ENCODE results near the gene RARG. TPM values are rescaled to one million over a fixed set of nuclear protein-coding genes. Genes with fewer than 3 reads are reported as not detected.

The RARG gene
- total and polyA plus RNA-seq, 2 of the 8 experiments (the other 6 are each of a cell fraction or from before 2014, with no cell fraction given): 68.6 to 68.9 TPM

DNA sequence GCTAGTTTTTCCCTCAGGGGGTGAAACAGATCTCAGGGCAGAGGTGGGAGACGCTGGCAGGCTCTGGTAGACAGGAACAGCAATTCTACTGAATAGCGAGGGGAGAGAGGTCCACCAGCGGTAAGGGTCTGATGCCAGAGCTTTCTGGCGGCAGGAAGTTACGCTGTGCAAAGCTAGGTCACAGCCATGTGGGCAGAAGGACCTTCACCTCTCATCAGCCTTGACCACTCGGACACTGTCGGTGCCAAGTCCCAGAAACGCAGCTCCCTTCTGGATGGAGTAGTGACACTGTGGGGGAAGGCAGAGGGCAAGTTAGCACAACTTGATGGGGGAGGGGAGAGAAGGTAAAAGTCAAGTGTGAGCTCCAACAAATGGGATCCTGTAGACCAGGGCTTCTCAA lies 61.8 kb downstream of the RARG start:
- Histone ChIP-seq H2AFZ (ENCODE audit: low read length) (no peak overlapping the region), H4K20me1 (replicated peaks in 1 of 2; ENCODE audit: control insufficient read depth in 1 of 2, insufficient read depth in 2 of 2, low read length in 2 of 2) (peaks cover 1 to 8% of the 10 kb centered on the region in 2 experiments), H4K8ac (ENCODE audit: extremely low read depth, insufficient read depth, low read length) (no peak overlapping the region; the same call in 1 of the 2 replicates), H3K27ac (ENCODE audit: low read depth, low read length) (no peak overlapping the region), H3K23ac (ENCODE audit: insufficient read length) (no peak overlapping the region), H2AK5ac (ENCODE audit: low read depth, low read length) (no peak overlapping the region), H3K79me2 (ENCODE audit: control insufficient read depth in 1 of 2, insufficient read depth in 2 of 2, low read length in 2 of 2) (no peaks in the 10 kb centered on the region), H3K14ac (ENCODE audit: insufficient read length) (no peak overlapping the region), H2BK12ac (ENCODE audit: low read depth, low read length) (no peak overlapping the region), H4K5ac (ENCODE audit: insufficient read length, low read depth, low read length) (no peak overlapping the region), H2BK5ac (ENCODE audit: low read depth, low read length) (no peak overlapping the region), H3K9ac (replicated peaks in 1 of 4; ENCODE audit: extremely low read depth in 1 of 4, low read depth in 3 of 4, low read length in 3 of 4) (no peak overlapping the region), H3K23me2 (ENCODE audit: low read depth, low read length) (no peaks in the 10 kb centered on the region), H4K91ac (replicated peaks; ENCODE audit: insufficient read length, low read length) (no peak overlapping the region), H3K4ac (replicated peaks; ENCODE audit: insufficient read length, low read depth, low read length) (no peak overlapping the region), H3K79me1 (ENCODE audit: low read depth, low read length) (no peaks in the 10 kb centered on the region), H3K9me3 (ENCODE audit: insufficient read depth in 2 of 2, low read depth in 1 of 2, low read length in 1 of 2) (no peaks in the 10 kb centered on the region), H3K56ac (replicated peaks; ENCODE audit: insufficient read length, low read depth, low read length) (no peak overlapping the region), H3K4me1 (replicated peaks in 1 of 4; ENCODE audit: control insufficient read depth in 3 of 4, insufficient read depth in 4 of 4, low read length in 3 of 4) (peaks cover 0 to 5% (median 3%) of the 10 kb centered on the region in 4 experiments; a peak in 3 of 7 replicates), H3K18ac (ENCODE audit: extremely low read depth, low read length) (no peak overlapping the region), H2BK15ac (ENCODE audit: low read length) (no peak overlapping the region), H3K4me3 (ENCODE audit: extremely low read depth in 1 of 4, insufficient read depth in 2 of 4, low read depth in 3 of 4, low read length in 4 of 4) (no peak overlapping the region), H2BK20ac (ENCODE audit: low read length) (no peak overlapping the region), H2BK120ac (replicated peaks; ENCODE audit: low read depth, low read length) (no peak overlapping the region), H3K27me3 (replicated peaks in 1 of 4; ENCODE audit: control insufficient read depth in 3 of 4, extremely low read depth in 1 of 4, insufficient read depth in 3 of 4, low read length in 3 of 4) (peaks cover 7 to 38% (median 35%) of the 10 kb centered on the region in 4 experiments), H3K36me3 (ENCODE audit: control insufficient read depth in 2 of 4, insufficient read depth in 4 of 4, low read length in 3 of 4) (no peaks in the 10 kb centered on the region), H3K4me2 (ENCODE audit: insufficient read depth in 1 of 2, low read depth in 2 of 2, low read length in 2 of 2) (no peak overlapping the region)
- no peak for FAIRE-seq
- CTCF ChIA-PET (ENCODE audit: partially characterized antibody): interaction anchor here (0.5 to 6.2 kb wide), 9 partner anchors 10 to 149 kb away, joined by 3 to 80 read pairs (median 4); partner anchors contain the start of gene ESPL1
- DNase-seq (ENCODE audit: low read depth in 1 of 2, low spot score in 2 of 2): no peak
- POLR2A ChIA-PET (ENCODE audit: partially characterized antibody): interaction anchor here (0.7 to 2.5 kb wide), 2 partner anchors 11 kb away, joined by 3 to 8 read pairs; partner anchors contain the start of genes CSAD and ZNF740
- 93% methylated on average over 8 of the region's 8 CpGs; no CpG with 5 or more reads in 1 of the 2 experiments for WGBS, 2 experiments (ENCODE audit: extremely low coverage in 1 of 2, insufficient coverage in 1 of 2, insufficient read length in 1 of 2, insufficient replicate concordance in 2 of 2, low coverage in 1 of 2, low lambda C conversion rate in 2 of 2, missing lambda C conversion rate in 1 of 2)
- TF ChIP-seq SIN3A (conservative IDR thresholded peaks at IDR 0.05 in 1 of 2, IDR thresholded peaks at IDR 0.05 in 1 of 2; ENCODE audit: low read depth in 1 of 2, low read length in 2 of 2): no peak
- TF ChIP-seq RAD21 (IDR thresholded peaks at IDR 0.05 in 1 of 2, conservative IDR thresholded peaks at IDR 0.05 in 1 of 2; ENCODE audit: low read depth in 2 of 2, low read length in 2 of 2): no peak
- no peak for TF ChIP-seq EZH2 (IDR thresholded peaks at IDR 0.05; ENCODE audit: low read depth, low read length, severe bottlenecking)
- TF ChIP-seq POLR2AphosphoS5 (IDR thresholded peaks at IDR 0.05; ENCODE audit: low read depth, low read length): no peak
- no peak for TF ChIP-seq ZNF274 (IDR thresholded peaks at IDR 0.05; ENCODE audit: borderline replicate concordance, extremely low read depth, low read length)
- TF ChIP-seq GABPA (IDR thresholded peaks at IDR 0.05; ENCODE audit: borderline replicate concordance, insufficient read depth, low read length): no peak
- no peak for TF ChIP-seq HDAC2 (IDR thresholded peaks at IDR 0.05; ENCODE audit: borderline replicate concordance in 1 of 2, low read depth in 2 of 2, low read length in 2 of 2)
- TF ChIP-seq SIRT6 (IDR thresholded peaks at IDR 0.05; ENCODE audit: low read length): no peak
- TF ChIP-seq CHD1 (IDR thresholded peaks at IDR 0.05; ENCODE audit: low read depth, low read length): no peak
- no peak for TF ChIP-seq RNF2 (IDR thresholded peaks at IDR 0.05; ENCODE audit: borderline replicate concordance, low read depth, low read length, missing control alignments, poor library complexity, severe bottlenecking)
- TF ChIP-seq KDM4A (IDR thresholded peaks at IDR 0.05; ENCODE audit: low read depth, low read length, severe bottlenecking): no peak
- TF ChIP-seq, protein P1, sequence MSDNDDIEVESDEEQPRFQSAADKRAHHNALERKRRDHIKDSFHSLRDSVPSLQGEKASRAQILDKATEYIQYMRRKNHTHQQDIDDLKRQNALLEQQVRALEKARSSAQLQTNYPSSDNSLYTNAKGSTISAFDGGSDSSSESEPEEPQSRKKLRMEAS (IDR thresholded peaks at IDR 0.05): no peak
